ENCODE data around the gene CDC42BPB.
"Not testable (repeated sequence)": the region's sequence is repeated elsewhere in the genome, so short reads cannot be mapped to it uniquely, and the experiment has no call there.

Gene CDC42BPB

GRCh38 chr14:102941419-102942011 lies 115.8 kb downstream of the CDC42BPB start:
- DNase-seq: no peak

- no peak for DNase-seq
Measured at GRCh38 chr14:102940729-102941362, 116.5 kb downstream of the CDC42BPB start.

GRCh38 chr14:102939820-102940561 lies 117.4 kb downstream of the CDC42BPB start:
- DNase-seq: no peak

GRCh38 chr14:102939329-102939728 lies 118.0 kb downstream of the CDC42BPB start:
- DNase-seq: no peak

GRCh38 chr14:102938191-102938590 lies 119.2 kb downstream of the CDC42BPB start:
- DNase-seq: no peak

GRCh38 chr14:102937331-102938175 lies 119.8 kb downstream of the CDC42BPB start:
- no peak for DNase-seq

GRCh38 chr14:102935756-102936155 lies 121.6 kb downstream of the CDC42BPB start:
- DNase-seq: no peak

GRCh38 chr14:102933618-102934231 lies 123.6 kb downstream of the CDC42BPB start:
- DNase-seq: no peak

- DNase-seq: no peak
Measured at GRCh38 chr14:102932484-102933248, 124.7 kb downstream of the CDC42BPB start.

GRCh38 chr14:102931580-102932285 lies 125.6 kb downstream of the CDC42BPB start:
- DNase-seq: no peak

GRCh38 chr14:102930753-102931579 lies 126.4 kb downstream of the CDC42BPB start:
- no peak for DNase-seq

- no peak for DNase-seq
Measured at GRCh38 chr14:102930138-102930752, 127.1 kb downstream of the CDC42BPB start.

- DNase-seq: no peak
Measured at GRCh38 chr14:102929241-102930137, 127.9 kb downstream of the CDC42BPB start.

- peak; percentile 62 for DNase-seq
Measured at GRCh38 chr14:102928412-102929240, 128.7 kb downstream of the CDC42BPB start.

- DNase-seq: no peak
Measured at GRCh38 chr14:102927878-102928411, 129.4 kb downstream of the CDC42BPB start.

GRCh38 chr14:102927346-102927877 lies 129.9 kb downstream of the CDC42BPB start:
- DNase-seq: no peak

- not testable (repeated sequence) for DNase-seq
Measured at GRCh38 chr14:102926840-102927239, 130.5 kb downstream of the CDC42BPB start.

All from NCI-H748 treated with DMSO at 0.1 percent for 48 hours (cell line).